ENCODE measurements around the gene PCED1A.

The PCED1A gene

DNA sequence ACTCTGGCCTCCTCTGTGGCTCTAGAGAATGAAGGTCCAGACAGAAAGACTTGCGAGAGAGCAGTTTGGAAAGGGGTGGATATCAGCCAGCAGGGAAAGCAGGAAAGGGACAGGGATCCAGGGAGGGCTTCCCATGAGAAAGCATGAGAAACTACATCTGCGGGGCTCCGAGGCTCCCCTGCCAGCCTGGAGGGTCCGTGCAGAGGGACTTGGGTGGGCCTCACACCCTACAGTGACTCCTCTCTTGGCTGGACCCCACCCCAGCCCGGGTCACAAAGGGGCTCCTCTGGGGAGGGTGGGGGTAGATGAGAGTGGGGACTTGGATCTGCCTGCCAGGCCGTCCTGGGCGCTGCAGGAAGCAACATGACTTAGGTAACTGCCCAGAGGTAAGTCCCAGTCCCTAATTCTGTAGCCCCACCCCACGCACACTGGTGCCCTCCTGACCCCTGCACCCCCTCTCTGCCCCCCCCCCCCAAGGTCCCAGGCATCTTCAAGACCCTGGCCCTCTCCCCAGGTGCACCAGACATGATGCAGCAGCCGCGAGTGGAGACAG, 24.3 kb downstream of the PCED1A start, which contains the start of gene TMEM239:
TMEM239 (plus strand) TSS at position 335 of the 553 bp plus-strand sequence; CDS start at position 526, 191 bp downstream.
- no peak within 1 kb of the TSS for H3K4me3 ChIP-seq (ENCODE audit: low read depth, low read length)

DNA sequence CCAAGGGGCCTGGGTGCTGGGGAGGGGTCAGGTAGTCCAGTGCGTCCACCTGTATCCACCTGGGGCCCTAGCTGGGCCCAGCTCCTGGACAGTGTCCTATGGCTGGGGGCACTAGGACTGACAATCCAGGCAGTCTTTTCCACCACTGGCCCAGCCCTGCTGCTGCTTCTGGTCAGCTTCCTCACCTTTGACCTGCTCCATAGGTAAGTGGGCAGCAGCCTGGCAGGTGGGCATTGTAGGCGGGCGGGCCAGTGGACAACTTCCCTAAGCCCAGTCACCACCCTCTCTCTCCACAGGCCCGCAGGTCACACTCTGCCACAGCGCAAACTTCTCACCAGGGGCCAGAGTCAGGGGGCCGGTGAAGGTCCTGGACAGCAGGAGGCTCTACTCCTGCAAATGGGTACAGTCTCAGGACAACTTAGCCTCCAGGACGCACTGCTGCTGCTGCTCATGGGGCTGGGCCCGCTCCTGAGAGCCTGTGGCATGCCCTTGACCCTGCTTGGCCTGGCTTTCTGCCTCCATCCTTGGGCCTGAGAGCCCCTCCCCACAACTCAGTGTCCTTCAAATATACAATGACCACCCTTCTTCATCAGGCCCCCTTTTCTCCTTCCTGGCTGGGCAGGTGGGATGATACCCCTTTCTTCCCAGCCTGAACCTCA, 25.1 kb downstream of the PCED1A start:
- TF ChIP-seq, protein P1, sequence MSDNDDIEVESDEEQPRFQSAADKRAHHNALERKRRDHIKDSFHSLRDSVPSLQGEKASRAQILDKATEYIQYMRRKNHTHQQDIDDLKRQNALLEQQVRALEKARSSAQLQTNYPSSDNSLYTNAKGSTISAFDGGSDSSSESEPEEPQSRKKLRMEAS (IDR thresholded peaks at IDR 0.05; ENCODE audit: low read depth, low read length), result no peak
- TF ChIP-seq MYC (IDR thresholded peaks at IDR 0.05; ENCODE audit: low read depth, low read length) (no peak), POLR2A (IDR thresholded peaks at IDR 0.05; ENCODE audit: extremely low read depth, insufficient read length) (no peak)
- TF ChIP-seq, protein P2, sequence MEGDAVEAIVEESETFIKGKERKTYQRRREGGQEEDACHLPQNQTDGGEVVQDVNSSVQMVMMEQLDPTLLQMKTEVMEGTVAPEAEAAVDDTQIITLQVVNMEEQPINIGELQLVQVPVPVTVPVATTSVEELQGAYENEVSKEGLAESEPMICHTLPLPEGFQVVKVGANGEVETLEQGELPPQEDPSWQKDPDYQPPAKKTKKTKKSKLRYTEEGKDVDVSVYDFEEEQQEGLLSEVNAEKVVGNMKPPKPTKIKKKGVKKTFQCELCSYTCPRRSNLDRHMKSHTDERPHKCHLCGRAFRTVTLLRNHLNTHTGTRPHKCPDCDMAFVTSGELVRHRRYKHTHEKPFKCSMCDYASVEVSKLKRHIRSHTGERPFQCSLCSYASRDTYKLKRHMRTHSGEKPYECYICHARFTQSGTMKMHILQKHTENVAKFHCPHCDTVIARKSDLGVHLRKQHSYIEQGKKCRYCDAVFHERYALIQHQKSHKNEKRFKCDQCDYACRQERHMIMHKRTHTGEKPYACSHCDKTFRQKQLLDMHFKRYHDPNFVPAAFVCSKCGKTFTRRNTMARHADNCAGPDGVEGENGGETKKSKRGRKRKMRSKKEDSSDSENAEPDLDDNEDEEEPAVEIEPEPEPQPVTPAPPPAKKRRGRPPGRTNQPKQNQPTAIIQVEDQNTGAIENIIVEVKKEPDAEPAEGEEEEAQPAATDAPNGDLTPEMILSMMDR (IDR thresholded peaks at IDR 0.05; ENCODE audit: low read depth, low read length), result no peak
- no peak for DNase-seq (ENCODE audit: low read depth)

More for the DNA sequence above, 24.3 kb downstream of the PCED1A start, which contains the start of gene TMEM239:
- no peak for TF ChIP-seq POLR2A (IDR thresholded peaks at IDR 0.05; ENCODE audit: extremely low read depth, insufficient read length)
- TF ChIP-seq, protein P2 (IDR thresholded peaks at IDR 0.05; ENCODE audit: low read depth, low read length), result no peak
- no peak for TF ChIP-seq MYC (IDR thresholded peaks at IDR 0.05; ENCODE audit: low read depth, low read length)
- TF ChIP-seq, protein P1 (IDR thresholded peaks at IDR 0.05; ENCODE audit: low read depth, low read length), result no peak
- DNase-seq (ENCODE audit: low read depth), result no peak

DNA sequence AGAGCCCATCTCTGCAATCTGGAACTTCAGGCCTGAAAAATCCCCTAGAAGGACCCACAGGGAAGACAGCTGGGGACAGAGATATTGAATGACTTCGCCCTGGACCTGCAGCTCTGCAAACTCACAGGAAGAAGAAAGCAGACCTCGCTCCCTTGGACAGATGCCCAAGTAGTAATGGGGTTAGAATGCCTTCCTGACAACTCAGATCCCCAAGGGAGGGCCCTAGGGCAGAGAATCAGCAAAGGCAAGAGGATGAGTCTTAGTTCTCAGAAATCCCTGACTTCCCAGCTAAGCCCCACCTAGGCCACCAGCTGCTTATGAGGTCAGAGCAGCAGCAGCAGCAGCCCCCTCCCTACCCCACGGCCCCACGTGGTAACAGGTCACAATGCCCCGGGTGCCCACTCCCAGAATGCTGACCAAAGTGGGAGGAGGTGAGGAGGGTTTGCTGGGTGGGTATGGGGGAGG, 25.8 kb downstream of the PCED1A start, which contains the start of gene C20orf141:
C20orf141 (plus strand) TSS at position 401 of the 465 bp plus-strand sequence. CDS start 198 bp downstream, outside the sequence.
- TF ChIP-seq, protein P2 (IDR thresholded peaks at IDR 0.05; ENCODE audit: low read depth, low read length), result no peak
- TF ChIP-seq, protein P1 (IDR thresholded peaks at IDR 0.05; ENCODE audit: low read depth, low read length), result no peak
- TF ChIP-seq POLR2A (IDR thresholded peaks at IDR 0.05; ENCODE audit: extremely low read depth, insufficient read length) (no peak), MYC (IDR thresholded peaks at IDR 0.05; ENCODE audit: low read depth, low read length) (no peak)
- peak; percentile 74 for DNase-seq (ENCODE audit: low read depth)
- H3K4me3 ChIP-seq (ENCODE audit: low read depth, low read length), result no peak within 1 kb of the TSS

More for the DNA sequence above, 25.1 kb downstream of the PCED1A start:
- no peak overlapping the region for H3K4me3 ChIP-seq (ENCODE audit: low read depth, low read length)

DNA sequence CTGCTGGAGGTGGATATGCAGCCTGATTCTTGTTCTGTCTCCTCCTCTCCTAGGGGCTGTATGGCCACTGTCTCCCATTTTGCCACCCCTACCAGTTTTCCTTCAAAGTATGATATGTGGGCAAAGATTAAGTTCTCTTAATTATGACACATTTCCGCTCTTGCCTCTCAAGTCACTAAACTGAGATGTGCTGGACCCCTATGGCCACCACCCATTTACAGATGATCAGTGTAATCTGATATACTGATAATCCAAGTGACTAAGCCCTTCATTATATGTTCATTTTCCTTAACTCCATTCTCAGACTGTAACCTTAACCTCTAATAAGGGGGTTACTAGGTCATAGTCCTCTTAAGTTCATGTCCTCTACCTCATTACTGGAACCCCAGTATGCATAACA, 26.4 kb downstream of the PCED1A start:
- H3K4me3 ChIP-seq (ENCODE audit: low read depth, low read length), result no peak overlapping the region
- TF ChIP-seq, protein P2 (IDR thresholded peaks at IDR 0.05; ENCODE audit: low read depth, low read length), result no peak
- no peak for TF ChIP-seq MYC (IDR thresholded peaks at IDR 0.05; ENCODE audit: low read depth, low read length)
- TF ChIP-seq POLR2A (IDR thresholded peaks at IDR 0.05; ENCODE audit: extremely low read depth, insufficient read length), result no peak
- TF ChIP-seq, protein P1 (IDR thresholded peaks at IDR 0.05; ENCODE audit: low read depth, low read length), result no peak
- no peak for DNase-seq (ENCODE audit: low read depth)

DNA sequence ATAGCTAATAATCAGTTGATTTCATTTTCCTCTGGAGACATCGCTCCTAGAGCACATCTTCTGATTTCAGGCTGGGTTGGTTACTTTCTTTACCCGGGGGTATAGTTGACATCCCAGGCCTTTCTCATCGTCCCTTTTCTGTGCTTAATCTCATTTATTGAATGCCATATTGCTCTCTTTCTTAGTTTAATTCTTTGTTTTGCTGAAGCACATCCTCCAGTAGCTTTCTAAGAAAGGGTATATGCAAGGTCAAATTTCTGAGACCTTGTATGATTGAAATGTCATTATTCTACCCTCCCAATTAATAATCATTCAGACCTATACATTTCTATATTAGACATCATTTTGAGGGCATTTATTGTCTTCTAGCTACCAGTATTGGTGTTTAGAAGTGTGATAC, 28.3 kb downstream of the PCED1A start:
- DNase-seq (ENCODE audit: low read depth), result no peak
- H3K4me3 ChIP-seq (ENCODE audit: low read depth, low read length), result no peak overlapping the region
- TF ChIP-seq, protein P2 (IDR thresholded peaks at IDR 0.05; ENCODE audit: low read depth, low read length), result no peak
- TF ChIP-seq, protein P1 (IDR thresholded peaks at IDR 0.05; ENCODE audit: low read depth, low read length), result no peak

Data from NB4 (cell line).